A549 (cell line): Measurements from ENCODE around the gene ATG16L1. TPM values are rescaled to one million over a fixed set of nuclear protein-coding genes. Genes with fewer than 3 reads are reported as not detected.

ENCODE experiments used
- ATAC-seq, 2 experiments: fragments of 200-7000 bp in 1 of 2; fragments of >200 bp in 1 of 2; cut with Nextera tagmentation in 1 of 2; cut with Tn5 transposase in 1 of 2; 3 replicates each; pipeline versions ENCODE4 v1.8.0 to v1.9.1; 2018 to 2020; ENCODE audit warnings: mild to moderate bottlenecking in 1 of 2, moderate library complexity in 1 of 2
- CTCF ChIA-PET: fragments of 300-600 bp; sonication (Branson Sonifier 250); formaldehyde crosslinking; extraction: SDS; loops from one replicate; lab custom pipeline; 2021; ENCODE audit warnings: antibody characterized with exemption, inconsistent platforms; lab: Yijun Ruan, JAX
- POLR2A ChIA-PET: fragments of 350-600 bp; formaldehyde crosslinking; extraction: SDS; loops from one replicate; lab custom pipeline; 2021; ENCODE audit warnings: antibody characterized with exemption, inconsistent platforms; lab: Yijun Ruan, JAX
- DNase-seq, 2 experiments: peaks; one replicate each; pipeline versions ENCODE4 v3.0.0 to v3.0.0-alpha.2; 2011 to 2016; ENCODE audit warnings: low read depth in 1 of 2, low spot score in 1 of 2
- FAIRE-seq: peaks from 2 replicates; lab custom pipeline; 2011; peaks lifted over from hg19 to GRCh38; lab: Jason Lieb, UNC
- H3K27ac ChIP-seq, 2 experiments: fragments of >200 bp; sonication (Bioruptor Twin); formaldehyde crosslinking; 3 replicates each; pipeline ENCODE4 v1.5.1; 2016 to 2017
- H3K4me1 ChIP-seq: fragments of >200 bp; sonication (Bioruptor Twin); formaldehyde crosslinking; 3 replicates; pipeline ENCODE4 v1.6.1; 2016
- H3K4me2 ChIP-seq: fragments of >200 bp; sonication (Bioruptor Twin); formaldehyde crosslinking; 3 replicates; pipeline ENCODE4 v1.6.1; 2016
- H3K4me3 ChIP-seq: fragments of >200 bp; sonication (Bioruptor Twin); formaldehyde crosslinking; 3 replicates; pipeline ENCODE4 v1.5.1; 2016
- H3K9me3 ChIP-seq: fragments of >200 bp; sonication (Bioruptor Twin); formaldehyde crosslinking; 3 replicates; pipeline ENCODE4 v1.6.1; 2016
- CEBPB ChIP-seq, 2 experiments: fragments of >200 bp in 1 of 2; sonication (Bioruptor Twin) in 1 of 2; formaldehyde crosslinking in 1 of 2; IDR thresholded peaks; 2 replicates each; pipeline ENCODE4 v1.6.1; 2012 to 2016
- EP300 ChIP-seq, 2 experiments: fragments of >200 bp; sonication (Bioruptor Twin); formaldehyde crosslinking; IDR thresholded peaks; 2 replicates in 1 of 2; 3 replicates in 1 of 2; pipeline ENCODE4 v1.6.1; 2016 to 2017
- PBX3 ChIP-seq: IDR thresholded peaks from 2 replicates; pipeline ENCODE4 v1.6.1; 2012
- REST ChIP-seq: fragments of 200-600 bp; sonication (generic); IDR thresholded peaks from 2 replicates; pipeline ENCODE4 v1.6.1; 2016; ENCODE audit warnings: antibody characterized with exemption, mild to moderate bottlenecking, moderate library complexity
- WGBS: methylation state at CpG from one replicate; pipeline ENCODE4 v1.1.6; 2017; ENCODE audit errors: missing lambda C conversion rate; 5-methylcytosine and 5-hydroxymethylcytosine counted together
- polyA plus RNA-seq, 4 experiments: library from polyadenylated mRNA; depleted of rRNA in 3 of 4; stranded (reverse); fragments of >200 nt; fragmentation: RNase III in 1 of 4; extraction: RNeasy Plus Mini Kit Qiagen cat#74134 plus additional on column Dnase treatment in 1 of 4; gene quantifications; 2 replicates in 3 of 4; 3 replicates in 1 of 4; pipeline ENCODE4 v1.2.3, GENCODE V29; 2011 to 2017
- small RNA-seq, 6 experiments: library from RNA; depleted of rRNA; stranded (forward); fragments of <200 nt; gene quantifications; one replicate each; pipeline ENCODE3, GENCODE V24; 2012

Gene ATG16L1
- polyA plus RNA-seq, 2 of the 4 experiments (the other 2 are of a cell fraction) = 45.1 to 70.9 TPM

- POLR2A ChIA-PET = interaction anchor here (0.6 kb wide), 1 partner anchor 57 kb away, joined by 5 read pairs; no protein-coding TSS in a partner anchor
Measured at GRCh38 chr2:233343171-233343705, 91.8 kb downstream of the ATG16L1 start.

More at GRCh38 chr2:233343171-233343705, 91.8 kb downstream of the ATG16L1 start:
- WGBS = 83% methylated on average over 15 of the region's 15 CpGs
- Histone ChIP-seq H3K4me1 (0 out of 3 replicates have a peak, but pooled peaks cover 3% of the 10 kb centered on the region), H3K4me2 (no peak overlapping the region), H3K27ac (no peak overlapping the region), H3K4me3 (no peak overlapping the region), H3K9me3 (peaks cover 5% of the 10 kb centered on the region; the same call in 1 of the 3 replicates)
- ATAC-seq (no peak), FAIRE-seq (no peak), DNase-seq (no peak)
- TF ChIP-seq EP300 (IDR thresholded peaks at IDR 0.05) = no peak
- TF ChIP-seq CEBPB (IDR thresholded peaks at IDR 0.05) = peak in 1 of 2 experiments; percentile 25; a peak in 1 of 4 replicates
- no peak for TF ChIP-seq REST
- no peak for TF ChIP-seq PBX3
- CTCF ChIA-PET = interaction anchor here (0.7 to 2.8 kb wide), 5 partner anchors 10 to 490 kb away, joined by 4 to 6 read pairs (median 5); no protein-coding TSS in a partner anchor

Small RNAs within 50 kb of the gene (small RNA-seq; reads per million reads assigned to genes)
- gene RN7SL32P (0 reads per million in 6 experiments), gene SCARNA5 (16.7 to 126 (median 71.5) reads per million in 6 experiments), gene SCARNA6 (6.9 to 40.4 (median 15.1) reads per million in 6 experiments)

Other genes with a start within 250 kb of the ATG16L1 start
- gene NGEF, start 238.4 kb upstream of the ATG16L1 start, polyA plus RNA-seq (2011; rRNA removed) = 9.7 and 10.2 TPM in 2 replicates
- gene NGEF, start 238.4 kb upstream of the ATG16L1 start, polyA plus RNA-seq (2017; fragmentation: RNase III; extraction: RNeasy Plus Mini Kit Qiagen cat#74134 plus additional on column Dnase treatment) = 5.9 to 8.1 TPM (median 7.6 TPM) in 3 replicates
- not detected in 2 replicates for gene NEU2, start 219.0 kb upstream of the ATG16L1 start, polyA plus RNA-seq (2011; rRNA removed)
- not detected in 3 replicates for gene NEU2, start 219.0 kb upstream of the ATG16L1 start, polyA plus RNA-seq (2017; fragmentation: RNase III; extraction: RNeasy Plus Mini Kit Qiagen cat#74134 plus additional on column Dnase treatment)
- 0.26 and 1.1 TPM in 2 replicates for gene INPP5D, start 191.3 kb upstream of the ATG16L1 start, polyA plus RNA-seq (2011; rRNA removed)
- gene INPP5D, start 191.3 kb upstream of the ATG16L1 start, polyA plus RNA-seq (2017; fragmentation: RNase III; extraction: RNeasy Plus Mini Kit Qiagen cat#74134 plus additional on column Dnase treatment) = 0.49 to 0.57 TPM (median 0.53 TPM) in 3 replicates
- not detected in 2 replicates for gene SAG, start 56.1 kb downstream of the ATG16L1 start, polyA plus RNA-seq (2011; rRNA removed)
- gene SAG, start 56.1 kb downstream of the ATG16L1 start, polyA plus RNA-seq (2017; fragmentation: RNase III; extraction: RNeasy Plus Mini Kit Qiagen cat#74134 plus additional on column Dnase treatment) = not detected in 3 replicates
- 68.8 and 79.0 TPM in 2 replicates for gene DGKD, start 102.8 kb downstream of the ATG16L1 start, polyA plus RNA-seq (2011; rRNA removed)
- 98.1 to 99.6 TPM (median 99.1 TPM) in 3 replicates for gene DGKD, start 102.8 kb downstream of the ATG16L1 start, polyA plus RNA-seq (2017; fragmentation: RNase III; extraction: RNeasy Plus Mini Kit Qiagen cat#74134 plus additional on column Dnase treatment)